Muscle layer of colon (tissue), 2 donors: Measurements from ENCODE around the gene GARNL3.
A peak's percentile ranks its signal among the peaks of the same experiment; 100 is the strongest.

Source experiments
- H3K27ac ChIP-seq: one replicate; pipeline ENCODE4 v1.7.0; 2013; ENCODE audit warnings: low read depth, mild to moderate bottlenecking, low read length, moderate library complexity
- H3K27me3 ChIP-seq, 2 donors: one replicate each; pipeline ENCODE4 v1.7.0; 2013; ENCODE audit warnings: low read length in 2 of 2, mild to moderate bottlenecking in 2 of 2; ENCODE audit not compliant: insufficient read depth in 2 of 2, control insufficient read depth in 1 of 2
- H3K36me3 ChIP-seq: one replicate; pipeline ENCODE4 v1.7.0; 2013; ENCODE audit warnings: mild to moderate bottlenecking, low read length; ENCODE audit not compliant: insufficient read depth
- H3K4me1 ChIP-seq: one replicate; pipeline ENCODE4 v1.7.0; 2013; ENCODE audit warnings: mild to moderate bottlenecking, low read length; ENCODE audit not compliant: insufficient read depth
- H3K4me3 ChIP-seq, 2 donors: one replicate each; pipeline ENCODE4 v1.7.0; 2013; ENCODE audit warnings: low read length in 2 of 2, low read depth in 1 of 2, mild to moderate bottlenecking in 1 of 2, moderate library complexity in 1 of 2
- H3K9ac ChIP-seq: one replicate; pipeline ENCODE4 v1.7.0; 2013; ENCODE audit warnings: low read length
- H3K9me3 ChIP-seq: one replicate; pipeline ENCODE4 v1.7.0; 2013; ENCODE audit warnings: mild to moderate bottlenecking, low read length
- donor health status: abdominal sarcoma.
- donor health status: Adenocarcinoma of cecum.

The GARNL3 gene

DNA sequence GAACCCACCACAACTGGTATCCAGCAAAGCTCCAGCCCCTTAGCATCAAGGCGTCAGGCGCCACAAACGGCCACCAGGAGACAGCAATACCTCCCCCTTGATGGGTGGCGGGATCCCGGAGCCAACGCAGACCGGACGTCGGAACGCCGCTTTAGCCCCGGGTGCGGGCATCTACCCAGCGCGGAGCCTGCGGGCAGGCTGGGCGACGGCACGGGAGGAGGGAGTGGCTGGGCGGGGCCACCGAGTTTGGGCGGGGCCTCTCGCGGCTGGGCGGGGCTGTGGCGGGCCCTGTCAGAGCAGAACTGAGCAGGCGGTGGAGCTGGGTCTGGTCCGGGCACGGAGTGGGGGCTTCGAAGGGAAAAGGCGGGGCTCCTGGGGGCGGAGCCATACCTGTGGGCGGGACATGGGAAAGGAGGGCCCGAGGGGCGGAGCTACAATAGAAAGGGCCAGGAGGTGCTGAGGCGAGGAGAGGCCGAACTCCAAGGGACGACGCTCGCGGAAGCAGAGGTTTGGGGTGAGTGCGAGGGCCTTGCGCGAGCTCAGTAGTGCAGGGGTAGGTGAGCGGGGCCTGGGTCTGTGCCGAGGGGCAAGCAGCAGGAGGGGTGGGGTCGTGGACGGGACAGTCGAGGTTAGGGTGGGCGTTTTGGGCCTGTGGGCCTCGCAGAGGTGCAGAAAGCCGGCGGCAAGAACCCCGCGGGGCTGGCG, 40.2 kb upstream of the GARNL3 start:
- no peaks in the 10 kb centered on the region for H3K9me3 ChIP-seq
- peaks cover 15% of the 10 kb centered on the region for H3K4me1 ChIP-seq
- no peaks in the 10 kb centered on the region for H3K36me3 ChIP-seq
- H3K9ac ChIP-seq: no peak overlapping the region
- peak overlapping the region; percentile 49 to 53 for H3K4me3 ChIP-seq
- no peaks in the 10 kb centered on the region for H3K27me3 ChIP-seq
- peak overlapping the region; percentile 19 for H3K27ac ChIP-seq

DNA sequence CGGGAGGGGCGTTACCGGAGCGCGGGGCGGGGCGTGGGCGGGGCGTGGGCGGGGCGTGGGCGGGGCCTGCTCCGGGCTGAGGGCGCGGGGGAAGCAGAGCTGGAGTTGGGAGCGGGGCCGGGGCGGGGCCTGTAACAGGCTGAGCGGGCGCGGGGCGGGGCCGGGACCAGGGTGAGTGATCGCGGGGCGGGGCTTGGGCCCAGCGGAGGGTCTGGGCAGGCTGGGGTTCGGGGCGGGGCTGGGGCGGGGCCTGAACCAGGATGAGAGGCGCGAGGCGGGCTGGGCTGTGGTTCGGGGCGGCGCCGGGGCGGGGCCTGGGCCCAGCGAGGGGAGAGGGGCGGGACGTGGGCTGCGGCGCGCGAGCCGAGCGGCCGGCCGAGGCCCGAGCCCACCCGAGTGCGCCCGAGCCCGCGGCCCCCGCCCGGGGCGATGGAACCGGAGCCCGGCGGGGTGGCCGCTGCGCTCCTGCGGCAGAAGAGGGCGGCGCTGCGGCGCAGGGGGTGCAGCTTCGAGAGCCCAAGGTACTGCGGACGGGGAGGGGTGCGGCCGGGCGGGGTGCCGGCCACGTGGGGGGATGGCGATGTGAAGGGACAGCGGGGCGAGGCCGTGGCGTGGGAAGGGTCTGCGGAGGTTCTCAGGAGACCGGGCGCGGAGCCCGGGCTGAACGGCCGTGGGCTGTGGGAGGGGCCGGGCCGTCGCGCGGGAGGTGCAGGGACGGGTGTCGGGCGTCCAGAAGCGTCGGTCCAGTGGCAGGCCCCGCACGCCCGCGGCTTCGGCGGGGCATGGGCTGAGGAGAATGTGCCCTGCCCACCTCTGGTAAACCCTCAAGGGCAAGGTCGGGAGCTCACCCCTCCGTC, 39.5 kb upstream of the GARNL3 start:
- Histone ChIP-seq H3K4me3 (peak overlapping the region; percentile 55 to 56), H3K27ac (peak overlapping the region; percentile 66), H3K36me3 (no peaks in the 10 kb centered on the region), H3K4me1 (peaks cover 15% of the 10 kb centered on the region), H3K27me3 (no peaks in the 10 kb centered on the region), H3K9me3 (no peaks in the 10 kb centered on the region), H3K9ac (no peak overlapping the region)

DNA sequence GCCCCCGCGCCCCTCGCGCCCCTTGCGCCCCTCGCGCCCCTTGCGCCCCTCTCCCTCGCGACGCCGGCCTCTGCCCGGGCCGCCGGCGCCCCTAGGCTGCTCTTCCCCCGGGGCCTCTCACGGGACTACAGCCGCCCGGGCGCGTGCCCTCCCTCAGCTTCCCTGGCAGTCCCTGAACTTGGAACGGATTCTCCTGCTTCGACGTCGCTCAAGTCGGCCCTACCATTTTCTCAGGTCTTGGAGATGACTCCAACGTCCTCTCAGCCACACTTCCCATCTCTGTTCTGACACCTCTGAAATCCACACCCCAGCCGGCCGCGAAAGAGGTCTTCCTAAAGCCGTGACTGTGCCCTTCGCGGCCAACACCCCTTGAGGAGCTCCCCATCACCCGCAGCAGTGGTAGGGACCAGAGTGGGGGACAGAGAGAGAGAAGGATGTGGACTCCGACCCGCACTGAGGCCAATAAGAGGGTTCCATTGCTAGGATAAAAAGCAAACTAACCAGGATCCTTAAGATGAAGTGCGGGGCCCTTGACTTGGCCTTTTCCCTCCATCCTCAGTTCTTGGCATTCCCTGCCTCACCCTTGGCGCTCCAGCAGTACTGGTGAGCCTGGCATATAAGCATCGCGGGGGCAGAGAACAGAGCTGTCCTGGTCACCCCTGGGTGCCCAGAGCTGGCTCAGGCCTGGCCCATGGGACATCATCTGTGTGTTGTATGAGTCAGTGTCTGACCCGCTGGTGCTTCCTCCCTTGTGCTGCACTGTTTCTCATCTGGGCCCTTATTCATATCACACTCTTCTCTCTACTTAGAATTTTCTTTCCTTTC, 38.6 kb upstream of the GARNL3 start:
- H3K27ac ChIP-seq: no peak overlapping the region
- H3K36me3 ChIP-seq: no peaks in the 10 kb centered on the region
- H3K9me3 ChIP-seq: no peaks in the 10 kb centered on the region

GRCh38 chr9:127229691-127230417, 34.7 kb upstream of the GARNL3 start:
- H3K4me3 ChIP-seq: no peak overlapping the region
- H3K4me1 ChIP-seq: peaks cover 9% of the 10 kb centered on the region
- no peak overlapping the region for H3K9ac ChIP-seq
- no peaks in the 10 kb centered on the region for H3K9me3 ChIP-seq
- H3K27ac ChIP-seq: no peak overlapping the region
- H3K27me3 ChIP-seq: no peaks in the 10 kb centered on the region
- no peaks in the 10 kb centered on the region for H3K36me3 ChIP-seq

More for the DNA sequence above, 38.6 kb upstream of the GARNL3 start:
- Histone ChIP-seq H3K4me3 (peak overlapping the region; percentile 23 to 56), H3K4me1 (peaks cover 15% of the 10 kb centered on the region), H3K27me3 (no peaks in the 10 kb centered on the region), H3K9ac (no peak overlapping the region)

- no peak overlapping the region for H3K27ac ChIP-seq
- no peak overlapping the region for H3K4me3 ChIP-seq
- no peaks in the 10 kb centered on the region for H3K4me1 ChIP-seq
- H3K9ac ChIP-seq: no peak overlapping the region
- H3K36me3 ChIP-seq: no peaks in the 10 kb centered on the region
- no peaks in the 10 kb centered on the region for H3K9me3 ChIP-seq
- H3K27me3 ChIP-seq: no peaks in the 10 kb centered on the region
Observed at GRCh38 chr9:127231666-127232065, 32.9 kb upstream of the GARNL3 start.

DNA sequence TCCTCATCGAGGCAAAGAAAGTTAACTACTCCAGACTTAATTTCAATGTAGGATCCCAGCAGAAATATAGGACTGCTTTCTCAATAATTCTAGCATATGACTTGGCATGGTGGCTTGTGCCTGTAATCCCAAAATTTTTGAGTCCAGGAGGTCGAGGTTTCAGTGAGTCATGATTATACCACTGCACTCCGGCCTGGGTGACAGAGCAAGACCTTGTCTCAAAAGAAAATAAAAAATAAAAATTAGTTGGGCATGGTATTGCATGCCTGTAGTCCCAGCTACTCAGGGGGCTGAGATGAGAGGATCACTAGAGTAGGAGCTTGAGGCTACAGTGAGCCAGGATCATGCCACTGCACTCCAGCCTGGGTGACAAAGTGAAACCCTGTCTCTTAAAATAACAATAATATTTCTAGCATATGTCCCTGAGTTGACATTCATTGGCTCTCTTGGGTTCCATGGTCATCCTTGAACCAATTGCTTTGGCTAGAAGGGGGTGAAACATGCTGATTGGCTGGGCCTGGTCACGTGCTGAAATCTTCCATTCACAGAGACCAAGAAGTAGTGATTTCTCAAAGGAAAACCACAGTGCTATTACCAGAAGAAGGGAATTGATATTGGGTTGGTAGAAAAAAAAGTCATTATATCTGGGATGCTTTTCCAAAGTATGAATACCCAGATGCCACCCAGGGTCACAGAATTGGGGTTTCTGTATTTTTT, 31.6 kb upstream of the GARNL3 start:
- no peak overlapping the region for H3K27ac ChIP-seq
- H3K27me3 ChIP-seq: no peaks in the 10 kb centered on the region
- no peaks in the 10 kb centered on the region for H3K4me1 ChIP-seq
- no peak overlapping the region for H3K9ac ChIP-seq
- H3K9me3 ChIP-seq: no peaks in the 10 kb centered on the region
- no peak overlapping the region for H3K4me3 ChIP-seq
- no peaks in the 10 kb centered on the region for H3K36me3 ChIP-seq

DNA sequence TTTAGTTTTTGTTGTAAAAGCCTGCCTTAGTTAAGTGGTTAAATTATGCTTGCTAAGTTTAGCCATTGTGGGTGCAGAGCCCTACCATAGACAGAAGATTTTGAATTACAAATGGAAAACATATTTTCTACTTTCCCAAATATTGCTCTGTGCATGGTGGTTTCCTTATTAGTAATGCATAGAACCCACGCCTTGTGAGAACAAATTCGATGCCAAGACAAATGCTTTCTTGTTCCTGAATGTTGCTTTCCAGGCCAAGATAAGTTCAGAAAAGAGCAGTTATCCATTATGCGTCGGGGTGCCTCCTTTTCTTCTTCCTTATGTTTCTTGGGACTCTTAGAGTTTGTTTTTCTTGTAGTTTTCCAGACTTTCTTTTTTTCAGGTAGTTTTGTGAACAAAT, 31.0 kb upstream of the GARNL3 start:
- no peak overlapping the region for H3K9ac ChIP-seq
- no peak overlapping the region for H3K27ac ChIP-seq
- no peaks in the 10 kb centered on the region for H3K27me3 ChIP-seq
- no peaks in the 10 kb centered on the region for H3K9me3 ChIP-seq
- H3K4me1 ChIP-seq: no peaks in the 10 kb centered on the region
- no peak overlapping the region for H3K4me3 ChIP-seq
- no peaks in the 10 kb centered on the region for H3K36me3 ChIP-seq

GRCh38 chr9:127233989-127234388, 30.6 kb upstream of the GARNL3 start:
- H3K27me3 ChIP-seq: no peaks in the 10 kb centered on the region
- H3K9me3 ChIP-seq: no peaks in the 10 kb centered on the region
- H3K4me1 ChIP-seq: no peaks in the 10 kb centered on the region
- H3K36me3 ChIP-seq: no peaks in the 10 kb centered on the region
- H3K27ac ChIP-seq: no peak overlapping the region
- H3K9ac ChIP-seq: no peak overlapping the region
- H3K4me3 ChIP-seq: no peak overlapping the region

DNA sequence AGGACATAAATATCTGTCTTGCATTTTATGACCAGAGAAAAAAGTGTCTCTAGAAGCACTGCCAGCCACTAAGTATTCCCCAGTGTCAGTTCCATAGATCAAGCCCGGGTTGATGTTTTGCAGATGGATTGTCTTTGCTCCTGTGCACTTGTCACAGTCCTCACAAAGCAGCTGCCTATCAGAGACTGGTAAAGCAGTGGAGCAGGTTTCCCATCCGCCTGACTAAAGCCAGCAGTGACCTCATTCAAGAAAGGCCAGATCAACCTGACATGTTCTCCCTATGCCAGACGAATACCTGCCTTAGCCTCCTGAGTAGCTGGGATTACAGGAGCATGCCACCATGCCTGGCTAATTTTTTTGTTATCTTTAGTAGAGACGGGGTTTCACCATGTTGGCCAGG, 26.8 kb upstream of the GARNL3 start:
- H3K4me3 ChIP-seq: no peak overlapping the region

GRCh38 chr9:127241354-127241753, 23.2 kb upstream of the GARNL3 start:
- H3K9ac ChIP-seq: no peak overlapping the region
- no peaks in the 10 kb centered on the region for H3K27me3 ChIP-seq
- H3K4me1 ChIP-seq: no peaks in the 10 kb centered on the region
- H3K36me3 ChIP-seq: no peaks in the 10 kb centered on the region
- no peak overlapping the region for H3K4me3 ChIP-seq
- no peaks in the 10 kb centered on the region for H3K9me3 ChIP-seq
- H3K27ac ChIP-seq: no peak overlapping the region

More for the DNA sequence above, 26.8 kb upstream of the GARNL3 start:
- H3K4me1 ChIP-seq: no peaks in the 10 kb centered on the region
- H3K27me3 ChIP-seq: no peaks in the 10 kb centered on the region
- H3K36me3 ChIP-seq: no peaks in the 10 kb centered on the region
- H3K9ac ChIP-seq: no peak overlapping the region
- H3K27ac ChIP-seq: no peak overlapping the region
- no peaks in the 10 kb centered on the region for H3K9me3 ChIP-seq
